ENCODE results near the gene LTB. TPM values are rescaled to one million over a fixed set of nuclear protein-coding genes. Genes with fewer than 3 reads are reported as not detected.

Gene LTB
- total RNA-seq, 4 donors from 2014 or later = 0.57 TPM; not detected in 3

- TF ChIP-seq POLR2AphosphoS5 (IDR thresholded peaks at IDR 0.05) (no peak), POLR2A (IDR thresholded peaks at IDR 0.05) (no peak), EP300 (IDR thresholded peaks at IDR 0.05) (no peak), CTCF (IDR thresholded peaks at IDR 0.05) (no peak)
- H3K27me3 ChIP-seq = peaks cover 40% of the 10 kb centered on the region
- H3K27ac ChIP-seq = no peak within 1 kb of the TSS
- ATAC-seq = no peak
- H3K4me1 ChIP-seq = no peaks in the 10 kb centered on the region
- H3K36me3 ChIP-seq = no peaks in the 10 kb centered on the region
- no peaks in the 10 kb centered on the region for H3K9me3 ChIP-seq
- 72 to 83% methylated on average over 6 to 18 of the region's 27 CpGs for WGBS, 2 donors (ENCODE audit: low coverage in 1 of 2)
- no peak within 1 kb of the TSS for H3K4me3 ChIP-seq
Measured at GRCh38 chr6:31572041-31572911, 9.9 kb downstream of the LTB start, which contains the start of gene LTA. Gene LTA, plus strand, starts transcription at chr6:31572289. Its CDS starts 454 bp downstream, at chr6:31572743.

GRCh38 chr6:31569861-31570536 lies 12.2 kb downstream of the LTB start:
- WGBS, 2 donors (ENCODE audit: low coverage in 1 of 2) = 50 to 83% methylated on average over 1 of the region's 1 CpG
- Histone ChIP-seq H3K36me3 (no peaks in the 10 kb centered on the region), H3K4me1 (no peaks in the 10 kb centered on the region), H3K27me3 (peaks cover 55% of the 10 kb centered on the region), H3K4me3 (no peak overlapping the region), H3K9me3 (no peaks in the 10 kb centered on the region), H3K27ac (no peak overlapping the region)
- TF ChIP-seq POLR2AphosphoS5 (IDR thresholded peaks at IDR 0.05) = no peak
- TF ChIP-seq POLR2A (IDR thresholded peaks at IDR 0.05) = no peak
- TF ChIP-seq CTCF (IDR thresholded peaks at IDR 0.05) = no peak
- TF ChIP-seq EP300 (IDR thresholded peaks at IDR 0.05) = no peak
- no peak for ATAC-seq

DNA sequence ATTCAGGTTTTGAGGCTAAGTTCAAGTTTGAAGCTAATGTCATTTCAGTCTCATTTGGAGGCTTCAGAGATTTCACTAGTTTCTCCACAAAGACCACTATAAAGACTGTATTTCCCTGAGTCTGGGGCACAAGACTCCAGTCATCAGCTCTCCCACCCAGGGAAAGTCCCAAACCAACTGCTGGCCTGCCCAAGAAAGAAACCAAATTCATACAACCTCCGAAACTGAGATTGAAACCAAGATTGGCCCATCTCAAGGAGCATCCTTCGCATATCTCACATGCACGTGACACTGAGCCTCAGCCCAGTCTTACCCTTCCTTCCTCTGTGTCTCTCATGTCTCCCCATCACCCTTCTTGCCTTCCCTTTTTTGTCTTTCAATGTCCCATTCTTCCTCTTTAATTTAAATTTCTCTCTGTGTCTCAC lies 13.7 kb downstream of the LTB start:
- no peak for ATAC-seq
- WGBS, 2 donors (ENCODE audit: low coverage in 1 of 2) = 71 to 77% methylated on average over 3 of the region's 3 CpGs
- no peaks in the 10 kb centered on the region for H3K4me1 ChIP-seq
- TF ChIP-seq POLR2AphosphoS5 (IDR thresholded peaks at IDR 0.05) (no peak), POLR2A (IDR thresholded peaks at IDR 0.05) (no peak), CTCF (IDR thresholded peaks at IDR 0.05) (no peak), EP300 (IDR thresholded peaks at IDR 0.05) (no peak)
- peaks cover 55% of the 10 kb centered on the region for H3K27me3 ChIP-seq
- H3K9me3 ChIP-seq = no peaks in the 10 kb centered on the region
- H3K4me3 ChIP-seq = no peak overlapping the region
- H3K36me3 ChIP-seq = no peaks in the 10 kb centered on the region
- no peak overlapping the region for H3K27ac ChIP-seq

DNA sequence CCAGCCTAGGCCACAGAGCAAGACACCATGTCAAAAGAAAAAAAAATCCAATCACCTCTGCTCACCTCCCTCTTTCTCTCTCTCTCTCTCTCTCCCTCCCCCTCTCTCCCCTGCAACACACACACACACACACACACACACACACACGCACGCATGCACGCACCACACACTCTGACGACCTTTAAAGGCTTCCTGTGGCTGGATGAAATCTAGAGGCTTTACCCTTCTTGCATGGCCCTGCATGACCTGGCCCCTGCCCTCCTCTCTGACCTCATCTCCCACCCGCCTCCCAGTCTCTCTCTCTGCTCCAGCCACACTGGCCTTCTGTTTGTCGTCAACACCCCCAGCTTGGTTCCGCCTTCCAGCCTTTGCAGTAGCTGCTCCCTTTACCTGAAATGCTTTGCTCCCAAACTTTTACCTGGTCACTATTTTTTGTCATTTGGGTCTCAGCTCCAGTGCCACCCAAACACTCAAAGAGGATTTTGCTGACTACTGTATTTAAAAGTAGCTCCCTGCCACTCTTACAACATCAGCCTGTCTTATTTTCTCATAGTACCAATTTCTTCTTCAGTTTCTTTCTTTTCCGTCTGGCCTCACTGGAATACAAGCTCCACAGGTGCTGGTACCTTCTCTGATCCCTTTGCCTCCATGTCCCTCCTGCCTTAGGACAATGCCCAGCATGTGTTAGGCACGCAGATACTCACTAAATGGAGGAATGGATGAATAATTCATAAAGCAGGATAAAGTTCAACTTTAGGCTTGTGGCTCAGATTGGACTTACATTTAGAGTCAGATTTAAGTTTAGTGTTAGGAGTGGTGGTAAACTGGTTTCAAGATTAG lies 14.5 kb downstream of the LTB start:
- Histone ChIP-seq H3K4me3 (no peak overlapping the region), H3K27ac (no peak overlapping the region), H3K36me3 (no peaks in the 10 kb centered on the region), H3K27me3 (peaks cover 50% of the 10 kb centered on the region), H3K9me3 (no peaks in the 10 kb centered on the region), H3K4me1 (no peaks in the 10 kb centered on the region)
- TF ChIP-seq EP300 (IDR thresholded peaks at IDR 0.05) = no peak
- TF ChIP-seq POLR2AphosphoS5 (IDR thresholded peaks at IDR 0.05) = no peak
- no peak for TF ChIP-seq POLR2A (IDR thresholded peaks at IDR 0.05)
- no peak for TF ChIP-seq CTCF (IDR thresholded peaks at IDR 0.05)
- WGBS, 2 donors (ENCODE audit: low coverage in 1 of 2) = 31 to 35% methylated on average over 6 to 7 of the region's 9 CpGs
- ATAC-seq = no peak
